K562 (cell line): Measurements from ENCODE around the gene HOXB1. TPM values are rescaled to one million over a fixed set of nuclear protein-coding genes. Genes with fewer than 3 reads are reported as not detected.
A peak's percentile ranks its signal among the peaks of the same experiment; 100 is the strongest.

Experiments
- CCNT2 ChIP-seq: IDR thresholded peaks from 2 replicates; pipeline ENCODE4 v1.6.1; 2011; ENCODE audit warnings: borderline replicate concordance, low read depth, mild to moderate bottlenecking, moderate library complexity, mixed read lengths, low read length; ENCODE audit not compliant: insufficient read length; ENCODE audit errors: extremely low read depth
- CHD1 ChIP-seq: fragments of 200-600 bp; sonication (generic); IDR thresholded peaks from one replicate; pipeline ENCODE4 v1.6.1; 2012; ENCODE audit warnings: mild to moderate bottlenecking, moderate library complexity, low read length, inconsistent platforms
- CREM ChIP-seq: IDR thresholded peaks from 2 replicates; pipeline ENCODE4 v1.6.1; 2014; ENCODE audit warnings: antibody characterized with exemption, low read depth
- DNMT1 ChIP-seq: fragments of 450-650 bp; IDR thresholded peaks from 2 replicates; pipeline ENCODE4 v1.6.1; 2016; ENCODE audit warnings: antibody characterized with exemption, mild to moderate bottlenecking
- EP400 ChIP-seq: fragments of 450-650 bp; IDR thresholded peaks from 2 replicates; pipeline ENCODE4 v1.6.1; 2017; ENCODE audit warnings: antibody characterized with exemption, mild to moderate bottlenecking, moderate library complexity
- NR3C1 ChIP-seq: sonication (generic); formaldehyde crosslinking; IDR thresholded peaks from 2 replicates; pipeline ENCODE4 v1.8.1; 2022; ENCODE audit warnings: missing genetic modification reagents
- PHF8 ChIP-seq: fragments of 200-600 bp; sonication (generic); IDR thresholded peaks from 2 replicates; pipeline ENCODE4 v1.6.1; 2012; ENCODE audit warnings: mixed run types, mild to moderate bottlenecking, inconsistent platforms, low read length, moderate library complexity, borderline replicate concordance
- POLR2A ChIP-seq: fragments of 450-650 bp; conservative IDR thresholded peaks from 2 replicates; pipeline ENCODE4 v1.6.1; 2016
- POLR2G ChIP-seq: fragments of 200-400 bp; formaldehyde crosslinking; IDR thresholded peaks from 2 replicates; pipeline ENCODE4 v1.6.1; 2017; ENCODE audit warnings: low read depth, mild to moderate bottlenecking, antibody characterized with exemption, low read length, moderate library complexity
- RBFOX2 ChIP-seq: fragments of 200-400 bp; formaldehyde crosslinking; IDR thresholded peaks from 2 replicates; pipeline ENCODE4 v1.6.1; 2017; ENCODE audit warnings: low read depth, mild to moderate bottlenecking, low read length, moderate library complexity
- RBM15 ChIP-seq: fragments of 200-400 bp; formaldehyde crosslinking; IDR thresholded peaks from 2 replicates; pipeline ENCODE4 v1.6.1; 2018; ENCODE audit warnings: mild to moderate bottlenecking, low read length, moderate library complexity; ENCODE audit not compliant: insufficient read depth
- SMAD4 ChIP-seq: fragments of 250-450 bp; sonication (Bioruptor Pico); conservative IDR thresholded peaks from 2 replicates; pipeline ENCODE4 v1.8.0; 2021; ENCODE audit warnings: inconsistent platforms, mild to moderate bottlenecking, moderate library complexity
- TAF1 ChIP-seq: IDR thresholded peaks from 2 replicates; pipeline ENCODE4 v1.6.1; 2011; ENCODE audit warnings: mild to moderate bottlenecking, low read length, moderate library complexity; ENCODE audit not compliant: insufficient read depth, control insufficient read depth, severe bottlenecking; ENCODE audit errors: extremely low read depth
- TGIF2 ChIP-seq: sonication (generic); formaldehyde crosslinking; IDR thresholded peaks from 2 replicates; pipeline ENCODE4 v1.8.1; 2022; ENCODE audit warnings: mild to moderate bottlenecking, missing genetic modification reagents, moderate library complexity
- ZBTB7A ChIP-seq: IDR thresholded peaks from 2 replicates; pipeline ENCODE4 v1.6.1; 2011; ENCODE audit warnings: low read depth, mild to moderate bottlenecking, low read length, moderate library complexity, borderline replicate concordance; ENCODE audit not compliant: control insufficient read depth
- ZNF197 ChIP-seq: fragments of 200-800 bp; sonication (Bioruptor generic); IDR thresholded peaks from 2 replicates; pipeline ENCODE4 v1.6.1; 2016; ENCODE audit warnings: low read depth, missing genetic modification characterization, missing compliant biosample characterization
- polyA plus RNA-seq, 8 experiments: library from polyadenylated mRNA; depleted of rRNA in 4 of 8; stranded (reverse) in 5 of 8; unstranded in 3 of 8; fragments of >200 nt; fragmentation: Nextera tagmentation in 2 of 8; fragmentation: Illumina TruSeq in 1 of 8; extraction: Ambion mirVana in 2 of 8; extraction: Trizol in 1 of 8; gene quantifications; 2 replicates each; pipeline versions ENCODE4 v1.2.1 to v1.2.3, GENCODE V29; 2011 to 2014; ENCODE audit warnings: inconsistent platforms in 1 of 8, missing spikeins in 1 of 8
- total RNA-seq, 7 experiments: library from RNA; depleted of rRNA in 6 of 7; stranded (reverse); fragments of >200 nt in 6 of 7; fragmentation: Illumina TruSeq in 2 of 7; extraction: Trizol in 2 of 7; gene quantifications; 2 replicates each; pipeline versions ENCODE4 v1.2.1 to v1.2.3, GENCODE V29; 2011 to 2021; ENCODE audit warnings: low replicate concordance in 1 of 7
- TF ChIP-seq, protein P1 (sequence below), 2 experiments: IDR thresholded peaks in 1 of 2; conservative IDR thresholded peaks in 1 of 2; 2 replicates each; pipeline ENCODE4 v1.6.1; 2016; ENCODE audit warnings: low read depth in 2 of 2, mild to moderate bottlenecking in 1 of 2, missing compliant biosample characterization in 1 of 2, missing genetic modification characterization in 1 of 2, moderate library complexity in 1 of 2
- TF ChIP-seq, protein P2 (sequence below): fragments of 250-450 bp; sonication (Bioruptor Pico); IDR thresholded peaks from 2 replicates; pipeline ENCODE4 v1.5.0; 2021
- TF ChIP-seq, protein P3 (sequence below), 2 experiments: fragments of 450-650 bp; IDR thresholded peaks; 2 replicates each; pipeline ENCODE4 v1.6.1; 2016
- TF ChIP-seq, protein P4 (sequence below), 3 experiments: IDR thresholded peaks in 2 of 3; conservative IDR thresholded peaks in 1 of 3; 2 replicates each; pipeline ENCODE4 v1.5.1; 2011 to 2012; ENCODE audit warnings: low read length in 3 of 3, mild to moderate bottlenecking in 3 of 3, control low read depth in 2 of 3, improper control_type of control experiment in 1 of 3, inconsistent platforms in 1 of 3, low read depth in 1 of 3, mixed read lengths in 1 of 3, moderate library complexity in 1 of 3; ENCODE audit not compliant: insufficient read depth in 2 of 3

Gene HOXB1
- total and polyA plus RNA-seq, 9 of the 15 experiments (the other 6 are each of a cell fraction or from before 2014, with no cell fraction given), result 0.04 TPM; not detected in 8

DNA sequence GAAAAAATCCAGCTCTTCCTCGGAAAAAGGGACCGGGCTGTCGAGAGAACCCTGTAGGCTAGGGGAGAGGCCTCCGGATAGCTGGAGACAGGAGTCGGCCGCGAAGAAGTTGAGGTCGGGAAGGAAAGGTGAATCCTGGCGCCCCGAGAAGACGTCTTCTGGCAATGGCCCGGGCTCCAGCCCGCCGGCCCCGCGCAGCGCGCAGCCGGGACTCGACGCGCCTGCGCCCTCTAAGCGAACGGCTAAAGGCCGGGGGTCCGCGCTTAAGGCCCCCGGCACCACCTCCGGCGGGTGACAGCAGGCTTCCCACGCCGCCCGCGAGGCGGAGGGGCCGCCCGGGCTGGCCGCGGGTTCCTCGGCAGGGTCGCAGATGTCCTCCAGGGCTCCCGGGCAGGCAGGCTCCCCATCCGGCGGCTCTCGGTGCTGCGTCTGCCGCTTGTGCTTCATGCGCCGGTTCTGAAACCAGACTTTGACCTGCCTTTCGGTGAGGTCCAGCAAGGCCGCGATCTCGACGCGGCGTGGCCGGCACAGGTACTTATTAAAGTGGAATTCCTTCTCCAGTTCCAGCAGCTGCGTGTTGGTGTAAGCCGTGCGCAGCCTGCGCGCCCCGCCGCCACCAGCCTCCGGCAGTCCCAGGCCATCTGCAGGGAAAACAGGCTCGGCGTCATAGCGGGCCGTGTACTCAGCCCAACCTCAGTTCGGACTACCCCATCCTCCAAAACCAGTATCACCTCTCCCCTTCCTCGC is 12.5 kb upstream of the HOXB1 start (continued):
- TF ChIP-seq CREM (0 out of 2 replicates have a peak, but pooled peaks have one; percentile 2), DNMT1 (no peak), POLR2G (peak; percentile 85), POLR2A (0 out of 2 replicates have a peak, but pooled peaks have one; percentile 36), TAF1 (peak; percentile 56), EP400 (no peak), ZBTB7A (peak; percentile 75), PHF8 (peak; percentile 35; the same call in 1 of the 2 replicates), ZNF197 (CRISPR knock-in tag) (no peak), CHD1 (peak; percentile 99), CCNT2 (peak; percentile 73), NR3C1 (CRISPR knock-in tag) (0 out of 2 replicates have a peak, but pooled peaks have one; percentile 15), RBFOX2 (peak; percentile 92), RBM15 (no peak), SMAD4 (no peak), TGIF2 (peak; percentile 71; the same call in 1 of the 2 replicates)
- TF ChIP-seq, protein P1, sequence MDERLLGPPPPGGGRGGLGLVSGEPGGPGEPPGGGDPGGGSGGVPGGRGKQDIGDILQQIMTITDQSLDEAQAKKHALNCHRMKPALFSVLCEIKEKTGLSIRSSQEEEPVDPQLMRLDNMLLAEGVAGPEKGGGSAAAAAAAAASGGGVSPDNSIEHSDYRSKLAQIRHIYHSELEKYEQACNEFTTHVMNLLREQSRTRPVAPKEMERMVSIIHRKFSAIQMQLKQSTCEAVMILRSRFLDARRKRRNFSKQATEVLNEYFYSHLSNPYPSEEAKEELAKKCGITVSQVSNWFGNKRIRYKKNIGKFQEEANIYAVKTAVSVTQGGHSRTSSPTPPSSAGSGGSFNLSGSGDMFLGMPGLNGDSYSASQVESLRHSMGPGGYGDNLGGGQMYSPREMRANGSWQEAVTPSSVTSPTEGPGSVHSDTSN (CRISPR knock-in tag; IDR thresholded peaks at IDR 0.05; ENCODE audit: low read depth), result no peak
- TF ChIP-seq, protein P1 (tag; conservative IDR thresholded peaks at IDR 0.05; ENCODE audit: low read depth), result no peak
- TF ChIP-seq, protein P2, sequence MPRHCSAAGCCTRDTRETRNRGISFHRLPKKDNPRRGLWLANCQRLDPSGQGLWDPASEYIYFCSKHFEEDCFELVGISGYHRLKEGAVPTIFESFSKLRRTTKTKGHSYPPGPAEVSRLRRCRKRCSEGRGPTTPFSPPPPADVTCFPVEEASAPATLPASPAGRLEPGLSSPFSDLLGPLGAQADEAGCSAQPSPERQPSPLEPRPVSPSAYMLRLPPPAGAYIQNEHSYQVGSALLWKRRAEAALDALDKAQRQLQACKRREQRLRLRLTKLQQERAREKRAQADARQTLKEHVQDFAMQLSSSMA, result no peak
- TF ChIP-seq, protein P3, sequence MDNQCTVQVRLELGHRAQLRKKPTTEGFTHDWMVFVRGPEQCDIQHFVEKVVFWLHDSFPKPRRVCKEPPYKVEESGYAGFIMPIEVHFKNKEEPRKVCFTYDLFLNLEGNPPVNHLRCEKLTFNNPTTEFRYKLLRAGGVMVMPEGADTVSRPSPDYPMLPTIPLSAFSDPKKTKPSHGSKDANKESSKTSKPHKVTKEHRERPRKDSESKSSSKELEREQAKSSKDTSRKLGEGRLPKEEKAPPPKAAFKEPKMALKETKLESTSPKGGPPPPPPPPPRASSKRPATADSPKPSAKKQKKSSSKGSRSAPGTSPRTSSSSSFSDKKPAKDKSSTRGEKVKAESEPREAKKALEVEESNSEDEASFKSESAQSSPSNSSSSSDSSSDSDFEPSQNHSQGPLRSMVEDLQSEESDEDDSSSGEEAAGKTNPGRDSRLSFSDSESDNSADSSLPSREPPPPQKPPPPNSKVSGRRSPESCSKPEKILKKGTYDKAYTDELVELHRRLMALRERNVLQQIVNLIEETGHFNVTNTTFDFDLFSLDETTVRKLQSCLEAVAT (IDR thresholded peaks at IDR 0.05), result peak; percentile 17 to 81
- TF ChIP-seq, protein P4, sequence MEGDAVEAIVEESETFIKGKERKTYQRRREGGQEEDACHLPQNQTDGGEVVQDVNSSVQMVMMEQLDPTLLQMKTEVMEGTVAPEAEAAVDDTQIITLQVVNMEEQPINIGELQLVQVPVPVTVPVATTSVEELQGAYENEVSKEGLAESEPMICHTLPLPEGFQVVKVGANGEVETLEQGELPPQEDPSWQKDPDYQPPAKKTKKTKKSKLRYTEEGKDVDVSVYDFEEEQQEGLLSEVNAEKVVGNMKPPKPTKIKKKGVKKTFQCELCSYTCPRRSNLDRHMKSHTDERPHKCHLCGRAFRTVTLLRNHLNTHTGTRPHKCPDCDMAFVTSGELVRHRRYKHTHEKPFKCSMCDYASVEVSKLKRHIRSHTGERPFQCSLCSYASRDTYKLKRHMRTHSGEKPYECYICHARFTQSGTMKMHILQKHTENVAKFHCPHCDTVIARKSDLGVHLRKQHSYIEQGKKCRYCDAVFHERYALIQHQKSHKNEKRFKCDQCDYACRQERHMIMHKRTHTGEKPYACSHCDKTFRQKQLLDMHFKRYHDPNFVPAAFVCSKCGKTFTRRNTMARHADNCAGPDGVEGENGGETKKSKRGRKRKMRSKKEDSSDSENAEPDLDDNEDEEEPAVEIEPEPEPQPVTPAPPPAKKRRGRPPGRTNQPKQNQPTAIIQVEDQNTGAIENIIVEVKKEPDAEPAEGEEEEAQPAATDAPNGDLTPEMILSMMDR (IDR thresholded peaks at IDR 0.05 in 2 of 3, conservative IDR thresholded peaks at IDR 0.05 in 1 of 3; ENCODE audit: insufficient read depth in 2 of 3, low read depth in 1 of 3, low read length in 3 of 3), result peak in 1 of 3 experiments; percentile 20; a peak in 2 of 6 replicates
